BLaER1 (cell line): ENCODE measurements around the gene B4GALT3.

ENCODE experiments used
- H3K27ac ChIP-seq: shearing (Covaris generic); formaldehyde crosslinking; 2 replicates; pipeline ENCODE4 v1.8.1; 2022
- H3K27me3 ChIP-seq: shearing (Covaris generic); formaldehyde crosslinking; 2 replicates; pipeline ENCODE4 v1.8.1; 2022
- H3K36me3 ChIP-seq: shearing (Covaris generic); formaldehyde crosslinking; 2 replicates; pipeline ENCODE4 v1.8.1; 2022
- H3K4me1 ChIP-seq: shearing (Covaris generic); formaldehyde crosslinking; 2 replicates; pipeline ENCODE4 v1.8.1; 2022
- H3K4me2 ChIP-seq: shearing (Covaris generic); formaldehyde crosslinking; 2 replicates; pipeline ENCODE4 v1.8.1; 2022
- H3K4me3 ChIP-seq: shearing (Covaris generic); formaldehyde crosslinking; 2 replicates; pipeline ENCODE4 v1.8.1; 2022
- H3K9ac ChIP-seq: shearing (Covaris generic); formaldehyde crosslinking; 2 replicates; pipeline ENCODE4 v1.8.1; 2022
- H3K9me3 ChIP-seq: shearing (Covaris generic); formaldehyde crosslinking; 2 replicates; pipeline ENCODE4 v1.8.1; 2022
- H4K20me1 ChIP-seq: shearing (Covaris generic); formaldehyde crosslinking; 2 replicates; pipeline ENCODE4 v1.8.1; 2022
- Cebpa-rat ChIP-seq: shearing (Covaris generic); IDR thresholded peaks from 2 replicates; pipeline ENCODE4 v1.8.1; 2022

B4GALT3 gene

DNA sequence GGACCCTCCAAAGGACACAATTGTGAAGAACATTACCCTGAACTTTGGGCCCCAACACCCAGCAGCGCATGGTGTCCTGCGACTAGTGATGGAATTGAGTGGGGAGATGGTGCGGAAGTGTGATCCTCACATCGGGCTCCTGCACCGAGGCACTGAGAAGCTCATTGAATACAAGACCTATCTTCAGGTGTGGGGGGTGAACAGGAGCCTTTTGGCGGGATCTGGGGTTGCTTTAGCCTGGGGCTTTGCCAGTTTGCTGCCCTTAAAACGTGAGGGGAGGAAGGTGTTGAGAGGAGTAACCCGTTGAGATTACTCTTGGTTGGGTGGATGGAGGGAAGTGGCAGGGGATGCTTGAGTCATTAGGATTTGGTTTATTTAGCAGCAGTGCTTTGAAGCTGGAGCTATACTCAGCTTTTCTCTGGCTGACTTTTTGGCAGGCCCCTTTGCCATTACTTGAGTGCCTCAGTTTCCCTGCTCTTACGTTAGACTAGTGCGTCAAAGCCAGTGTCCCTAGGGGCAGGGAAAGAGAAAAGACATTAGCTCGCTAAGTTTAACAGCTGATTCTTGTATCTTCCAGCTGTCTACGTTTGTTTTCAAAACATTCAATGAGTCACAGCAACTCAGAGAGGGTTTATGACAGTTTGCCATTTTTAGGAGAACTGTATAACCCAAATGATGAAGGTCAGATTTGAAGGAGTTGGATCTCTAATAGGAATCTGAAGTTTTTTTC, 29.3 kb upstream of the B4GALT3 start:
- H3K36me3 ChIP-seq, result peaks cover 81% of the 10 kb centered on the region
- no peak overlapping the region for H3K27ac ChIP-seq
- H3K9ac ChIP-seq, result no peak overlapping the region
- TF ChIP-seq Cebpa-rat, result no peak
- H3K4me2 ChIP-seq, result no peak overlapping the region
- H3K4me3 ChIP-seq, result no peak overlapping the region
- H3K9me3 ChIP-seq, result no peaks in the 10 kb centered on the region
- peaks cover 28% of the 10 kb centered on the region for H3K4me1 ChIP-seq
- no peaks in the 10 kb centered on the region for H3K27me3 ChIP-seq
- H4K20me1 ChIP-seq, result 0 out of 2 replicates have a peak, but pooled peaks cover 7% of the 10 kb centered on the region

- no peaks in the 10 kb centered on the region for H3K27me3 ChIP-seq
- peak within 1 kb of the TSS; percentile 74 for H3K4me3 ChIP-seq
Observed at GRCh38 chr1:161201836-161202712, 24.8 kb upstream of the B4GALT3 start, which contains the start of gene NDUFS2. NDUFS2 (plus strand) TSS chr1:161202367; CDS start chr1:161202386, 19 bp downstream.

DNA sequence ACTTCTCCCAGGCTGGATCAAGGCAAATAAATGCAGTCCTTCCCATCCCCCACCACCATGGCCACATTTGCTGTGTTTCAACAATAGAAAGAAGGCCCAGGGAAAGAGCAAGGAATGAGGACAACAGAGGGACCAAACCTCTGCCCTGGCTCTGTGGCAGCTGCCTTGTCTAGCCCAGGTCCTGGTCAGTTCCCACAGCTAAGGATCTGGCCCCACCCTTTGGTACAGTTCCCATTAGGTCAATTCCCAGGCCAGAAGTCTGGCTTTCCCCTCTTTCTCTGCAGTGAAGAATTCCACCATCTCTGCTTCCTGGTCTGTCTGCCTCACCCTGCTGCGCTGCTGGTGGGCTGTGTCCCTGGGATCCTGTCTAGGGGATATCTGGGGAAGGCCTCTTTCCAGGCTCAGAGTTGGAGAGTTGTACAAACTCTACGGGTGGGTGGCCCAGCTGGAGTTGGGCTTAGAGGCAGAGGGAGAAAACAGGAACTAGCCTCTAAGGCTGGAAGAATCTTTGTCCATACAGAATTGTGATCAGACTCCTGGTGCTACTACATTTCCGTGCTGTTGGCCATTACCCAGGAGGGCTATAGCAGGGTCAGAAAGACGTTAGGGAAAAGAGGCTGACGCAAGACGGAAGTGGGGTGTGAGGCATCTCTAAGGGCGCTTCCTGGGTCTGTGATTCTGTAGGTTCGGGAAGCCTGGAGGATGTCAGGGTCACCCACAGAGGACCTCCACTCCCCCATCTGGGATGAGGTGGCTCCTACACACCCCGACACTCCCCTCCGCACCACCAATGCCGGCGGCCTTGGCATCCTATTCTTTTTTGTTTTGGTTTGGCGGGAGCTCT, 23.9 kb upstream of the B4GALT3 start:
- Histone ChIP-seq H3K4me2 (peak overlapping the region; percentile 88), H3K9me3 (no peaks in the 10 kb centered on the region), H3K27me3 (no peaks in the 10 kb centered on the region), H4K20me1 (no peaks in the 10 kb centered on the region), H3K36me3 (peaks cover 28% of the 10 kb centered on the region), H3K9ac (peak overlapping the region; percentile 83), H3K27ac (peak overlapping the region; percentile 86), H3K4me1 (peaks cover 71% of the 10 kb centered on the region), H3K4me3 (peak overlapping the region; percentile 74)
- TF ChIP-seq Cebpa-rat, result no peak

More at GRCh38 chr1:161201836-161202712, 24.8 kb upstream of the B4GALT3 start, which contains the start of gene NDUFS2:
- no peaks in the 10 kb centered on the region for H4K20me1 ChIP-seq
- H3K4me2 ChIP-seq, result peak within 1 kb of the TSS; percentile 88
- H3K9me3 ChIP-seq, result no peaks in the 10 kb centered on the region
- H3K4me1 ChIP-seq, result peaks cover 62% of the 10 kb centered on the region
- no peak for TF ChIP-seq Cebpa-rat
- H3K27ac ChIP-seq, result peak within 1 kb of the TSS; percentile 86
- peaks cover 36% of the 10 kb centered on the region for H3K36me3 ChIP-seq
- H3K9ac ChIP-seq, result peak within 1 kb of the TSS; percentile 83

- Histone ChIP-seq H3K27ac (peak overlapping the region; percentile 86), H4K20me1 (no peaks in the 10 kb centered on the region), H3K27me3 (no peaks in the 10 kb centered on the region), H3K4me3 (no peak overlapping the region), H3K36me3 (peaks cover 20% of the 10 kb centered on the region), H3K9me3 (no peaks in the 10 kb centered on the region), H3K4me2 (peak overlapping the region; percentile 88), H3K9ac (no peak overlapping the region), H3K4me1 (peaks cover 77% of the 10 kb centered on the region)
- no peak for TF ChIP-seq Cebpa-rat
Observed at GRCh38 chr1:161200421-161200991, 23.2 kb upstream of the B4GALT3 start.

DNA sequence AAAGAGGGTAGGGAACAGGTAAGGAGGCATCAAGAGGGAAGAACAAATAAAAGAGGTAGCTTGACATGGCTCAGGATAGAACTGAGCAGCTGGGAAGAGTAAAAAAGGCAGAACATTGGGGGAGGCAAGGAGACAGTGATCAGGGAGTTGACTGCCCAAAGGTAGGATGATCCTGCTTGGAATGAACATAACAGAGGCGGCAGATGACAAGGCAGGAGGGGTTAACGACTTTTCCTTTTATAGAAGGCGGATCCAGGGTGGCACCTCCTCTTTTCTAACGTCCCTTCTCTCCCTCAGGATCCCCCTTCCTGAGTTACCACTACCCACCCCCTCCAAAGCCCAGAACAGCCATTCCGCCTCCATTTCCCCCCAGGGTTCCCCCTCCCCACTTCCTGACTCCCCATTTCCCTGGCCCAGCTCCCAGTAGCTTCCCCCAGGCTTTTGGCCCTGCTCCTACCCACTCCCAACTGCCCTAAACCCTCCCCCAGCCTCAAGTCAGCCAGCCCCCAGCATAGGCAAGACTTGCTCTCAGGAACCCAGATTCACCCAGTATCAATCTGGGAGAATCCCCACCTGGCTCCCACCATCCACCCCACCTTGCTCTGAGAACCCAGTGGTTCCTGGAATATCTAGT, 22.3 kb upstream of the B4GALT3 start:
- Histone ChIP-seq H3K4me1 (peaks cover 86% of the 10 kb centered on the region), H3K9ac (no peak overlapping the region), H3K4me3 (no peak overlapping the region), H3K36me3 (peaks cover 13% of the 10 kb centered on the region), H3K9me3 (no peaks in the 10 kb centered on the region), H3K4me2 (peak overlapping the region; percentile 88), H3K27me3 (no peaks in the 10 kb centered on the region), H3K27ac (no peak overlapping the region), H4K20me1 (no peaks in the 10 kb centered on the region)
- TF ChIP-seq Cebpa-rat, result no peak

- no peak within 1 kb of the TSS for H3K9ac ChIP-seq
Observed at GRCh38 chr1:161198897-161199431, 21.7 kb upstream of the B4GALT3 start, which contains the start of gene ADAMTS4. ADAMTS4 (minus strand) TSS chr1:161199054; CDS start chr1:161198627, 427 bp downstream.

DNA sequence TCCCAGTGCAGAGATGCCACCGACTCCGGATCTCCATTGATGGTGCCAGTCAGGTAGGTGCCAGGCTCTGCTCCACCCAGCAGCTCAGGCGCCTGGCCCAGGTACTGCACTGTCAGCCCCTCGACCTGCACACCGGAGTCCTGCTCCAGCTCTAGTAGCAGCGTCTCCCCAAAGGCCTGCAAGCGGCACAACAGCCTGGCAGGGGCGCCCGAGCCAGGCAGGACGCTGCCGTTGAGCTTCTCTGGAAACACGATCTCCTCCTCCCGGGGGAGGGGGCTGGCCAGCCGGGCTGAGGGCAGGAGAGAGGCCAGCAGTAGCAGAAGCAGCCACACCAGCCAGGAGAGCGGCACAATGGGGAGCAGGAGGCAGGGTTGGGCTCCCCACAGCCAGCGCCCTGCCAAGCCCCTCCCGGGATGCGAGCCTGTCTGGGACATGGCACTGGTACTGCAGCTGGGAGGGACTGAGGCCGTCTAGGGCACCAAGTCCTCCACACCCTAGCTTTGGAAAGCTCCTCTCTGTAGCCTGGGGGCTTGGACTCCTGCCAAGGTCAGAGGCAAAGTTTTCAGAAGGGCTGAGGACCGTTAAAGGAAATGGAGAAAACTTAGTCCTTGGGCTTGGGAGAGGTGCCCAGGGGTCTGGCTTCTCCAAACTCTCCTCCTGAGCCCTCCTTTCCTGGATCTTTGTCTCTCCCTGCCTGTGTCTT, 21.0 kb upstream of the B4GALT3 start:
- Histone ChIP-seq H3K36me3 (peaks cover under 1% of the 10 kb centered on the region; the same call in 1 of the 2 replicates), H3K4me3 (no peak overlapping the region), H3K4me1 (peaks cover 93% of the 10 kb centered on the region), H3K4me2 (peak overlapping the region; percentile 39), H4K20me1 (no peaks in the 10 kb centered on the region), H3K27ac (no peak overlapping the region), H3K9ac (no peak overlapping the region), H3K9me3 (no peaks in the 10 kb centered on the region), H3K27me3 (no peaks in the 10 kb centered on the region)
- TF ChIP-seq Cebpa-rat, result no peak

More at GRCh38 chr1:161198897-161199431, 21.7 kb upstream of the B4GALT3 start, which contains the start of gene ADAMTS4:
- Histone ChIP-seq H4K20me1 (no peaks in the 10 kb centered on the region), H3K27me3 (no peaks in the 10 kb centered on the region), H3K4me1 (peaks cover 93% of the 10 kb centered on the region), H3K4me2 (peak within 1 kb of the TSS; percentile 88), H3K9me3 (no peaks in the 10 kb centered on the region), H3K27ac (no peak within 1 kb of the TSS), H3K36me3 (peaks cover 7% of the 10 kb centered on the region), H3K4me3 (no peak within 1 kb of the TSS)
- no peak for TF ChIP-seq Cebpa-rat
